ENCODE data around the gene LRRN4CL.

Gene LRRN4CL

DNA sequence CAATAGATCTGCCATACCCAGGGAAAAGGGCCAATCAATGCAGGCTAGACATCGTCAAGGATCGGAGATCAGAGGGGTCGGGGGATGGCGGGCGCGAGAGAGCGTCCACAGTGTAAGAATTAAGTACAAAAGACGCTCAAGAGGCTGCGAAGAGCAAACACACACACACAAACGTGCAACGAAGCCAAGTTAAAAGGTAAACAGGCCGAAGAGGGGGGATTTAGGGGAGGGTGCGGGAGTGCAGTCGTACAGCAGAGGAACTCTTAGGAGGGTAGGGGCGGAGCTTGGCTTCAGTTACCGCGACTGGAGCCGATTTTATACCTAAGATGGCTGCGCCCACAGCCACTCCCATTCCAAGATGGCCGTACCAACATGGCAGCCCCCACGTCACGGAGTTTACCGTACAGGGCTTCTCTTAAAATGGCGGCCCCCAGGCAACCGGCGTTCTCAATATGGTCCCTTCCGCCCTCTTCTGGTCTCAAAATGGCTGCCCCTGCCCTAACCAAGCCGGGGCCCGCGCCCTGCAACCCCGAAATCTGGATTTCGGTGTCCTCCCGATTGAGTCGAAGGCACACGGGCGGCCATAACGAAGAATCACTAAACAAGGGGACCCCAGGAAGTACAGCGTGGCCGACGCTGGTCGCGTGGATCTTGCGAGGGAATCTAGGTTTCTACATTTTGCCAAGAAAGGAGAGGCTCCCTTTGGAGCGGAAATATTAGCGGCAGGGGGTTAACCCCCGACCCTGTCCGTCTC is 20.1 kb upstream of the LRRN4CL start:
- peak overlapping the region; percentile 71 for H3K4me3 ChIP-seq (ENCODE audit: low read length)

DNA sequence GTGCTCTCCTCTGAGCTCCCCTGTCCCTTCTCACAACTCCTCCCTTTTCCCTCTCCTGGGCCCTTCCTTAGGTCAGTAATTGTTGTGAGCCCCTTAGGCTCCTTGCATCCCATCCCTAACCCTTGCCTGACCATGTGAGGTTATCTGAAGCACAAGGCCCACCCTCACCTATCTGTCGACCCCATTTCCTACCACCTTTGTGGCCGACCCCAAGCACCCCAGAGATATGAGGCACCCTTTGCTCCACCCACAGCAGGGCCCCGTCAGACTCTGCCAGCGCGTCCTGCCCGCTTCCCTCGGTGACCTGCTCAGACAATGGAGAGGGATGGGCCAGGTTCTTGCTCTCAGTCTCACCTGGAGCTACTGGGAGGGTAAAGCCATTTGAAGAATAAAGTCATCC is 19.5 kb upstream of the LRRN4CL start:
- H3K4me3 ChIP-seq (ENCODE audit: low read length): peak overlapping the region; percentile 71
- DNase-seq (ENCODE audit: low read depth): no peak
- TF ChIP-seq, protein P1, sequence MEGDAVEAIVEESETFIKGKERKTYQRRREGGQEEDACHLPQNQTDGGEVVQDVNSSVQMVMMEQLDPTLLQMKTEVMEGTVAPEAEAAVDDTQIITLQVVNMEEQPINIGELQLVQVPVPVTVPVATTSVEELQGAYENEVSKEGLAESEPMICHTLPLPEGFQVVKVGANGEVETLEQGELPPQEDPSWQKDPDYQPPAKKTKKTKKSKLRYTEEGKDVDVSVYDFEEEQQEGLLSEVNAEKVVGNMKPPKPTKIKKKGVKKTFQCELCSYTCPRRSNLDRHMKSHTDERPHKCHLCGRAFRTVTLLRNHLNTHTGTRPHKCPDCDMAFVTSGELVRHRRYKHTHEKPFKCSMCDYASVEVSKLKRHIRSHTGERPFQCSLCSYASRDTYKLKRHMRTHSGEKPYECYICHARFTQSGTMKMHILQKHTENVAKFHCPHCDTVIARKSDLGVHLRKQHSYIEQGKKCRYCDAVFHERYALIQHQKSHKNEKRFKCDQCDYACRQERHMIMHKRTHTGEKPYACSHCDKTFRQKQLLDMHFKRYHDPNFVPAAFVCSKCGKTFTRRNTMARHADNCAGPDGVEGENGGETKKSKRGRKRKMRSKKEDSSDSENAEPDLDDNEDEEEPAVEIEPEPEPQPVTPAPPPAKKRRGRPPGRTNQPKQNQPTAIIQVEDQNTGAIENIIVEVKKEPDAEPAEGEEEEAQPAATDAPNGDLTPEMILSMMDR (conservative IDR thresholded peaks at IDR 0.05; ENCODE audit: low read depth, low read length): no peak

More for the DNA sequence above, 20.1 kb upstream of the LRRN4CL start:
- peak; percentile 93 for DNase-seq (ENCODE audit: low read depth)
- TF ChIP-seq, protein P1 (conservative IDR thresholded peaks at IDR 0.05; ENCODE audit: low read depth, low read length): no peak

DNA sequence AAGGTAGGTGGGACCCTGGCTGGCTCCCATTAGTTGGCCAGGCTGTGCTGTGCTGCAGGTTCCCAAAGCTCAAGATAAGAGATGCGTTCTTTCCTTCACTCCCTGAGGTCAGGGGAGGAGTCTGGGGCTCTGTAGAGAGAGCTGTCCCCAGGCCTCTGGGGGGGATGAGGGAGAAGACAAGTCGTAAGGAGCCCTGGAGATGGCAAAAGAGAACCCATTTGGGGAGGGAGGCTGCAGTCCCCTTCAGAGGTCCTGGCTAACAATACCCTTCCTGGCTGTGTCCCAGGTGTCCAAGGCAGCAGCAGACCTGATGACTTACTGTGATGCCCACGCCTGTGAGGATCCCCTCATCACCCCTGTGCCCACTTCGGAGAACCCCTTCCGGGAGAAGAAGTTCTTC is 19.1 kb upstream of the LRRN4CL start:
- DNase-seq (ENCODE audit: low read depth): no peak
- TF ChIP-seq, protein P1 (conservative IDR thresholded peaks at IDR 0.05; ENCODE audit: low read depth, low read length): no peak
- no peak overlapping the region for H3K4me3 ChIP-seq (ENCODE audit: low read length)

GRCh38 chr11:62707277-62707861 is 18.0 kb upstream of the LRRN4CL start, which contains the start of the genes BSCL2 and GNG3:
TSS of gene BSCL2 (minus strand) at chr11:62707424. CDS start at chr11:62707195, 229 bp downstream.
TSS of gene GNG3 (plus strand) at chr11:62707676. CDS start at chr11:62708296, 620 bp downstream.
- TF ChIP-seq, protein P1 (conservative IDR thresholded peaks at IDR 0.05; ENCODE audit: low read depth, low read length): no peak
- DNase-seq (ENCODE audit: low read depth): no peak
- H3K4me3 ChIP-seq (ENCODE audit: low read length): peak within 1 kb of the TSS; percentile 49

- TF ChIP-seq, protein P1 (conservative IDR thresholded peaks at IDR 0.05; ENCODE audit: low read depth, low read length): no peak
- no peak for DNase-seq (ENCODE audit: low read depth)
- peak overlapping the region; percentile 49 for H3K4me3 ChIP-seq (ENCODE audit: low read length)
Measured at GRCh38 chr11:62706850-62707247, 17.5 kb upstream of the LRRN4CL start.

- peak; percentile 80 for DNase-seq (ENCODE audit: low read depth)
- H3K4me3 ChIP-seq (ENCODE audit: low read length): peak overlapping the region; percentile 62
- TF ChIP-seq, protein P1 (conservative IDR thresholded peaks at IDR 0.05; ENCODE audit: low read depth, low read length): no peak
Measured at GRCh38 chr11:62705880-62706849, 16.8 kb upstream of the LRRN4CL start.
